ENCODE data around the gene GADD45B.
"Not testable (repeated sequence)": the region's sequence is repeated elsewhere in the genome, so short reads cannot be mapped to it uniquely, and the experiment has no call there.

GRCh38 chr19:2493448-2493847 is 17.5 kb downstream of the GADD45B start:
- not testable (repeated sequence) for TF ChIP-seq CTCF (IDR thresholded peaks at IDR 0.05; ENCODE audit: insufficient read depth, low read length, poor library complexity, severe bottlenecking); EZH2phosphoT487 (conservative IDR thresholded peaks at IDR 0.05; ENCODE audit: low read length)
